OCI-LY3 (cell line): Measurements from ENCODE around the gene RSPO1.

Experiments
- H2AFZ ChIP-seq: fragments of 200-600, 300-600 bp; shearing (Covaris generic); 2 replicates; pipeline ENCODE4 v1.6.0; 2014; ENCODE audit warnings: antibody characterized with exemption, low read depth, low read length
- H3K27ac ChIP-seq: fragments of 200-600, 300-600 bp; sonication (generic); 2 replicates; pipeline ENCODE4 v1.5.1; 2014; ENCODE audit warnings: mild to moderate bottlenecking, low read length, moderate library complexity, mixed read lengths
- H3K27me3 ChIP-seq: fragments of 200-600, 300-600 bp; sonication (generic); 2 replicates; pipeline ENCODE4 v1.6.1; 2014; ENCODE audit warnings: low read depth, low read length, mixed read lengths
- H3K36me3 ChIP-seq: fragments of 200-600, 300-600 bp; sonication (generic); replicated peaks from 2 replicates; pipeline ENCODE3; 2014; ENCODE audit warnings: low read depth, low read length, mixed read lengths
- H3K4me1 ChIP-seq: fragments of 300-600, 200-600 bp; sonication (generic); 2 replicates; pipeline ENCODE4 v1.6.1; 2014; ENCODE audit warnings: low read length, mixed read lengths
- H3K4me2 ChIP-seq: fragments of 200-600, 300-600 bp; sonication (generic); 2 replicates; pipeline ENCODE4 v1.6.1; 2014; ENCODE audit warnings: low read length, mixed read lengths
- H3K4me3 ChIP-seq: fragments of 300-600, 200-600 bp; sonication (generic); 2 replicates; pipeline ENCODE4 v1.5.1; 2014; ENCODE audit warnings: antibody characterized with exemption, mild to moderate bottlenecking, low read length, moderate library complexity
- H3K79me2 ChIP-seq: fragments of 300-600, 200-600 bp; shearing (Covaris generic); 2 replicates; pipeline ENCODE4 v1.6.1; 2014; ENCODE audit warnings: mild to moderate bottlenecking, low read length, mixed read lengths
- H3K9ac ChIP-seq: fragments of 300-600, 200-600 bp; shearing (Covaris generic); 2 replicates; pipeline ENCODE4 v1.6.0; 2014; ENCODE audit warnings: mild to moderate bottlenecking, low read length, moderate library complexity
- H3K9me3 ChIP-seq: fragments of 200-600, 300-600 bp; shearing (Covaris generic); 2 replicates; pipeline ENCODE4 v1.6.1; 2014; ENCODE audit warnings: low read length, mixed read lengths; ENCODE audit not compliant: insufficient read depth
- H4K20me1 ChIP-seq: fragments of 200-600, 300-600 bp; sonication (generic); 2 replicates; pipeline ENCODE4 v1.6.1; 2016; ENCODE audit warnings: low read length, mixed read lengths; ENCODE audit not compliant: insufficient read depth
- EZH2phosphoT487 ChIP-seq: fragments of 200-600 bp; shearing (Covaris generic); IDR thresholded peaks from 2 replicates; pipeline ENCODE4 v1.6.1; 2018; ENCODE audit warnings: antibody characterized with exemption, mixed run types, low read depth
- TF ChIP-seq, protein P1 (sequence below): fragments of 200-600, 300-600 bp; sonication (generic); IDR thresholded peaks from 2 replicates; pipeline ENCODE4 v1.5.1; 2014; ENCODE audit warnings: antibody characterized with exemption, low read length, low read depth

The RSPO1 gene

DNA sequence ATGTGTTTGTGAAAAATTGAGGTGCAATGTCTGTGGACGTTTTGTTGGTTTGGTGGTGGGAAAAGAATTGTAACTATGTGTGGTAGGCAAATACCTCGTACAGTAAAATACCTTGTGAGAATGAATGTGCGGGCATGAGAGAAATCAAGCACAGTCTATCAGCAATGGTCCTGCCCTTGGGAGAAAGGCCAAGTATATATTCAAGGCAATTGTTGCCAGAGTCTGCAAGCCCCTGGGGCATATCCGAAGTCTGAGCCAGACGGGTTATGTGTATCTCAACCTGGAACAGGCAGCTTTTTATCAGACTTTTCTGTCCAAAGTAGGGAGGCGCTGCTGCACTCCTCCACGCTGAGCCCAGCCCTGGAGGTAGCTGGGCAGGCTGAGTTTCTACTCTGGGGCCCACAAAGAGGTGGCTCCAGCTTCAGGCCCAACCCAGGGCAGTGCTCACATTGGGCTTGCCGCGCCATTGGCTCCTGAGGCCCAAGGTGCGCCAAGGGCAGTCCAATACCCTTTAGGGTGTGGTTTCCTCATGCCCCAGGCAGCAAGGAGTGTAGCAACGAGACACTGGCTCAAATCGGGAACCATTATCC lies 29.5 kb downstream of the RSPO1 start:
- no peaks in the 10 kb centered on the region for H3K79me2 ChIP-seq
- no peak overlapping the region for H3K4me2 ChIP-seq
- 0 out of 2 replicates have a peak, but pooled peaks cover 4% of the 10 kb centered on the region for H3K4me1 ChIP-seq
- H3K4me3 ChIP-seq = no peak overlapping the region
- TF ChIP-seq EZH2phosphoT487 = no peak
- TF ChIP-seq, protein P1, sequence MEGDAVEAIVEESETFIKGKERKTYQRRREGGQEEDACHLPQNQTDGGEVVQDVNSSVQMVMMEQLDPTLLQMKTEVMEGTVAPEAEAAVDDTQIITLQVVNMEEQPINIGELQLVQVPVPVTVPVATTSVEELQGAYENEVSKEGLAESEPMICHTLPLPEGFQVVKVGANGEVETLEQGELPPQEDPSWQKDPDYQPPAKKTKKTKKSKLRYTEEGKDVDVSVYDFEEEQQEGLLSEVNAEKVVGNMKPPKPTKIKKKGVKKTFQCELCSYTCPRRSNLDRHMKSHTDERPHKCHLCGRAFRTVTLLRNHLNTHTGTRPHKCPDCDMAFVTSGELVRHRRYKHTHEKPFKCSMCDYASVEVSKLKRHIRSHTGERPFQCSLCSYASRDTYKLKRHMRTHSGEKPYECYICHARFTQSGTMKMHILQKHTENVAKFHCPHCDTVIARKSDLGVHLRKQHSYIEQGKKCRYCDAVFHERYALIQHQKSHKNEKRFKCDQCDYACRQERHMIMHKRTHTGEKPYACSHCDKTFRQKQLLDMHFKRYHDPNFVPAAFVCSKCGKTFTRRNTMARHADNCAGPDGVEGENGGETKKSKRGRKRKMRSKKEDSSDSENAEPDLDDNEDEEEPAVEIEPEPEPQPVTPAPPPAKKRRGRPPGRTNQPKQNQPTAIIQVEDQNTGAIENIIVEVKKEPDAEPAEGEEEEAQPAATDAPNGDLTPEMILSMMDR = no peak
- no peak overlapping the region for H2AFZ ChIP-seq
- no peaks in the 10 kb centered on the region for H3K9me3 ChIP-seq
- no peaks in the 10 kb centered on the region for H4K20me1 ChIP-seq
- no peaks in the 10 kb centered on the region for H3K36me3 ChIP-seq
- no peak overlapping the region for H3K27ac ChIP-seq
- peaks cover 6% of the 10 kb centered on the region; the same call in 1 of the 2 replicates for H3K27me3 ChIP-seq
- no peak overlapping the region for H3K9ac ChIP-seq

DNA sequence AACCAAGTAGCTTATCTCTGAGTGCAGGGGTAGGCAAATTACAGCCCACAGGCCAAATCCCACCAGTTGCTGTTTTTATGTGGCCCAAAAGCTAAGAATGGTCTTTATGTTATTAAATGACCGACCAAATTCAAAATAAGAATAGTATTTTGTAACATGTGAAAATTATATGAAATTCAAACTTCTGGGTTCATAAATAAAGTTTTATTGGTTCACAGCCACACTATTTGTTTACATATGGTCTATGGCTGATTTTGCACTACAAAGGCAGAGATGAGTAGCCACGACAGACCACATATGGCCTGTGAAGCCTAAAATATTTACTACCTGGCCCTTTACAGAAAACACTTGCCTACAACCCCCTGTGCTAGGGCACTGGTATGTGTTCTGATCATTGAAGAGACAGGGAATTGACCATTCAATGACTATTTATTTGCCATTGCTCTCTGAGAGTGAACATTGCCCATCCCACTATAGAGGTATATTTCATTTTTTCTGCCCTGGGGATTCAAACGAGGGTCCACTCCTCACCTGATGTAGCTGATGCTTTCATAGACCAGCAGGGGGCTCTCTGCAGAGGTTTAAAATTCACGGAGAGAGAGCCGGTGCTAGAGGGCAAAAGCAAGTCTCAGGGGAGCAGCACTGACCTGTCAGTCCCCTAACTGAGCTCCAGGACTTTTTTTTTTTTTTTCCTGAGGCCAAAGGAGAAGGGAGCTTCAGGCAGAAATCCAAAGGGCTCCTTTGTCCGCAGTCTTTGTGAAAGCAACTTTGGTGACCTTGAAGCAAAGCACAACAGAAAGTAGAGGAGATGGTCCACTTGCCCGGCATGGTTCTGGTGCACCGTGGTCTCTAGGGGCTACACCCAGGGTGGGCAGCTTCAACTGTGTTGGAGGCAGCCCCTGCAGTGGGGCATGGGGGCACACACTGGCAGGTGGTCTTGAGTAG lies 31.7 kb downstream of the RSPO1 start:
- H3K4me2 ChIP-seq = peak overlapping the region; percentile 47
- no peaks in the 10 kb centered on the region for H3K9me3 ChIP-seq
- H2AFZ ChIP-seq = no peak overlapping the region
- H3K9ac ChIP-seq = no peak overlapping the region
- H3K79me2 ChIP-seq = no peaks in the 10 kb centered on the region
- no peaks in the 10 kb centered on the region for H3K36me3 ChIP-seq
- 0 out of 2 replicates have a peak, but pooled peaks cover 4% of the 10 kb centered on the region for H3K4me1 ChIP-seq
- no peak for TF ChIP-seq EZH2phosphoT487
- TF ChIP-seq, protein P1 = peak; percentile 75
- no peak overlapping the region for H3K4me3 ChIP-seq
- H3K27ac ChIP-seq = no peak overlapping the region
- H3K27me3 ChIP-seq = no peaks in the 10 kb centered on the region
- no peaks in the 10 kb centered on the region for H4K20me1 ChIP-seq

DNA sequence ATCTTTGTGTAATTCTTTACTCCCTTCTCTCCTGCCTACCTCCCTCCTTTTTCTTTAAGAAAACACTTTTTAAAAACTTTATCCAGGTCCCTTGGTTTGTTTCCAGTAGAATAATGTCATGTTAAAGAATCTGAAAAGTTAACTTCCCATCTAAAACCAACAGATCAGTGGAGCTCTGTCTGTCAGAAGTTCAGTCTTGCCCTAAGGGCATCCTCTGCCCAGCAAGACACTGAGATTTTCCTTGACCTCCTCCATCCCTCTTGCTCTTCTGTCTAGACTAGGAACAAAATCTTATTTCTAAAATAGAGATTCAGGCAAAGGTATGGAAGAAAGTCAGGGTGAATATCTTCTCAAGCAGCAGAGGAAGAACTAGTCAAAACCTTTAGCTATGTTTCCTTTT lies 33.3 kb downstream of the RSPO1 start:
- H3K4me1 ChIP-seq = peaks cover 5% of the 10 kb centered on the region; the same call in 1 of the 2 replicates
- no peak overlapping the region for H3K27ac ChIP-seq
- H3K4me2 ChIP-seq = no peak overlapping the region
- TF ChIP-seq, protein P1 = no peak
- no peak for TF ChIP-seq EZH2phosphoT487
- H2AFZ ChIP-seq = no peak overlapping the region
- H3K9me3 ChIP-seq = no peaks in the 10 kb centered on the region
- no peaks in the 10 kb centered on the region for H3K27me3 ChIP-seq
- H3K79me2 ChIP-seq = no peaks in the 10 kb centered on the region
- no peaks in the 10 kb centered on the region for H4K20me1 ChIP-seq
- no peak overlapping the region for H3K9ac ChIP-seq
- H3K4me3 ChIP-seq = no peak overlapping the region
- no peaks in the 10 kb centered on the region for H3K36me3 ChIP-seq

DNA sequence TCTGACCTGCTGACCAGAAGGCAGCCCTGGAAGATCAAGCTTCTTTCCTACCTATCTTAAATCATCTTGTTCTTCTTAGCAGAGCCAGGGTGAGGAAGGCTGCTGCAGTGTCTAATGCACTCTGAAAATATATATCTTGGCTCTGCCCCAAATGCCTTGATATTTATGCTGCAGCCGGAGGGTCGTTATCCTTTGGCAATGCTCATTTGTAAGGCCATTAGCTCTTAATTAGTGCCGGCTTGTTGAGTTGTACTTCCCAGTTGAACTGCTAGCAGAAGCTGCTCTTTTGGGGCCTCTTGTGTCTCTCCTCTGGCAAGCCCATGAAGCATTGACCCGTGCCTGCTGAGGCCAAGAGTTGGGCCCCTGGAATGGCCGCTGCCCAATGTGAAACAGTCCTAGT lies 34.8 kb downstream of the RSPO1 start:
- Histone ChIP-seq H3K4me1 (peaks cover 9% of the 10 kb centered on the region; the same call in 1 of the 2 replicates), H3K4me3 (no peak overlapping the region), H3K4me2 (no peak overlapping the region), H3K27ac (no peak overlapping the region), H3K79me2 (peaks cover 9% of the 10 kb centered on the region), H3K9ac (no peak overlapping the region), H2AFZ (no peak overlapping the region), H3K9me3 (no peaks in the 10 kb centered on the region), H3K36me3 (no peaks in the 10 kb centered on the region), H4K20me1 (no peaks in the 10 kb centered on the region; the same call in 1 of the 2 replicates), H3K27me3 (no peaks in the 10 kb centered on the region)
- no peak for TF ChIP-seq EZH2phosphoT487
- TF ChIP-seq, protein P1 = no peak
